Psoas muscle (tissue), 8 donors: ENCODE results near the gene PSMB10. TPM values are rescaled to one million over a fixed set of nuclear protein-coding genes. Genes with fewer than 3 reads are reported as not detected.
A peak's percentile ranks its signal among the peaks of the same experiment; 100 is the strongest.

Experiments
- ATAC-seq, 4 donors: fragments of 200-7000 bp; cut with Tn5 transposase; one replicate each; pipeline ENCODE4 v1.9.1; 2020; ENCODE audit warnings: moderate library complexity in 3 of 4, mild to moderate bottlenecking in 2 of 4
- DNase-seq, 2 donors: peaks; one replicate each; pipeline ENCODE4 v3.0.0-alpha.2; 2020
- H3K27ac ChIP-seq: fragments of 200-600 bp; one replicate; pipeline ENCODE4 v1.8.0; 2022
- H3K27me3 ChIP-seq, 3 donors: fragments of 200-600 bp in 1 of 3; one replicate each; pipeline versions ENCODE4 v1.6.1 to v1.8.0; 2013 to 2022; ENCODE audit warnings: low read length in 2 of 3, mild to moderate bottlenecking in 2 of 3, moderate library complexity in 1 of 3; ENCODE audit not compliant: insufficient read depth in 3 of 3
- H3K36me3 ChIP-seq, 2 donors: fragments of 200-600 bp in 1 of 2; one replicate each; pipeline versions ENCODE4 v1.6.1 to v1.8.0; 2013 to 2022; ENCODE audit warnings: low read depth in 1 of 2, mild to moderate bottlenecking in 1 of 2, moderate library complexity in 1 of 2; ENCODE audit not compliant: insufficient read depth in 1 of 2
- H3K4me1 ChIP-seq: fragments of 200-600 bp; one replicate; pipeline ENCODE4 v1.8.0; 2022
- H3K4me3 ChIP-seq: fragments of 200-600 bp; one replicate; pipeline ENCODE4 v1.8.0; 2022; ENCODE audit warnings: mild to moderate bottlenecking
- H3K9me3 ChIP-seq: fragments of 200-600 bp; one replicate; pipeline ENCODE4 v1.8.0; 2022
- CTCF ChIP-seq: fragments of 200-600 bp; IDR thresholded peaks from one replicate; pipeline ENCODE4 v1.8.0; 2022; ENCODE audit warnings: antibody characterized with exemption
- WGBS, 3 donors: extraction: QIAGEN DNeasy Blood & Tissue Kit; methylation state at CpG; one replicate each; pipeline versions ENCODE4 v1.1.6 to v1.1.7; 2013; 5-methylcytosine and 5-hydroxymethylcytosine counted together
- intact Hi-C, 2 donors: fragments of 100-400 bp; cut with DNase I; formaldehyde crosslinking; loops; one replicate each; pipeline versions ENCODE4 v1.11.0 to v1.14.2; 2022
- polyA plus RNA-seq, 3 donors: library from polyadenylated mRNA; stranded (reverse); fragments of 200-250 nt; gene quantifications; one replicate each; pipeline ENCODE4 v1.2.3, GENCODE V29; 2013
- total RNA-seq, 4 donors: library from RNA; stranded (reverse); fragmentation: NEBNext Ultra II Directional in 2 of 4; extraction: Animal tissue kit (Norgen Biotek cat#: 25700) in 2 of 4; gene quantifications; one replicate each; pipeline versions ENCODE4 v1.2.1 to v1.2.4, GENCODE V29; 2021 to 2023
- donor health status: healthy with polysubstance abuse.
- donor health status: DM: no; HTN: no; CAD: no; lungs with moderate emphysema.
- donor health status: Bipolar disorder and iron deficiency.
- donor health status: healthy.
- donor health status: DM: yes; HTN: yes; CAD: no.
- donor health status: DM: no; HTN: no; CAD: no.
- donor health status: DM: no; HTN: no; CAD: no.
- donor health status: DM: yes; HTN: yes; CAD: no.

The PSMB10 gene
- total and polyA plus RNA-seq, 7 donors: 27.6 to 98.6 (median 34.7) TPM

- no peak for TF ChIP-seq CTCF
- H3K4me1 ChIP-seq: peaks cover 10% of the 10 kb centered on the region
- ATAC-seq (no peak), DNase-seq (peak in 1 of 2 donors; percentile 12)
- H3K27me3 ChIP-seq: no peaks in the 10 kb centered on the region
- peaks cover 9 to 100% of the 10 kb centered on the region in 2 donors for H3K36me3 ChIP-seq
- 82 to 88% (median 84%) methylated on average over 16 of the region's 16 CpGs for WGBS, 3 donors
- no peaks in the 10 kb centered on the region for H3K9me3 ChIP-seq
- intact Hi-C loops: no loop called here
- no peak overlapping the region for H3K27ac ChIP-seq
- H3K4me3 ChIP-seq: no peak overlapping the region
These were observed 13.7 kb upstream of the PSMB10 start for GRCh38 chr16:67950335-67950843.

- no peak for DNase-seq
These were observed 13.0 kb upstream of the PSMB10 start for GRCh38 chr16:67949645-67950044.

GRCh38 chr16:67948015-67948414 is 11.4 kb upstream of the PSMB10 start:
- intact Hi-C loops: no loop called here
- no peak for TF ChIP-seq CTCF
- Histone ChIP-seq H3K4me3 (no peak overlapping the region), H3K27me3 (no peaks in the 10 kb centered on the region), H3K27ac (no peak overlapping the region), H3K36me3 (peaks cover 9 to 98% of the 10 kb centered on the region in 2 donors), H3K4me1 (peaks cover 19% of the 10 kb centered on the region), H3K9me3 (no peaks in the 10 kb centered on the region)
- no peak for DNase-seq
- no peak for ATAC-seq
- 88 to 96% (median 91%) methylated on average over 15 of the region's 15 CpGs for WGBS, 3 donors

More at GRCh38 chr16:67949645-67950044, 13.0 kb upstream of the PSMB10 start:
- intact Hi-C loops: no loop called here
- H3K4me1 ChIP-seq: peaks cover 15% of the 10 kb centered on the region
- 89 to 93% (median 91%) methylated on average over 11 of the region's 11 CpGs for WGBS, 3 donors
- H3K9me3 ChIP-seq: no peaks in the 10 kb centered on the region
- TF ChIP-seq CTCF: no peak
- H3K27ac ChIP-seq: no peak overlapping the region
- no peak for ATAC-seq
- no peaks in the 10 kb centered on the region for H3K27me3 ChIP-seq
- H3K4me3 ChIP-seq: no peak overlapping the region
- peaks cover 9 to 100% of the 10 kb centered on the region in 2 donors for H3K36me3 ChIP-seq

GRCh38 chr16:67946966-67947558 is 10.4 kb upstream of the PSMB10 start:
- WGBS, 3 donors: 87 to 91% (median 90%) methylated on average over 25 to 28 of the region's 28 CpGs
- no peak overlapping the region for H3K27ac ChIP-seq
- H3K4me1 ChIP-seq: peaks cover 18% of the 10 kb centered on the region
- ATAC-seq: no peak
- H3K4me3 ChIP-seq: no peak overlapping the region
- no peaks in the 10 kb centered on the region for H3K27me3 ChIP-seq
- no peak for DNase-seq
- peaks cover 9 to 98% of the 10 kb centered on the region in 2 donors for H3K36me3 ChIP-seq
- TF ChIP-seq CTCF: no peak
- no peaks in the 10 kb centered on the region for H3K9me3 ChIP-seq
- intact Hi-C loops: no loop called here

GRCh38 chr16:67946128-67946569 is 9.5 kb upstream of the PSMB10 start:
- Histone ChIP-seq H3K36me3 (peaks cover 9 to 98% of the 10 kb centered on the region in 2 donors), H3K9me3 (no peaks in the 10 kb centered on the region), H3K27me3 (no peaks in the 10 kb centered on the region), H3K4me3 (no peak overlapping the region), H3K4me1 (peaks cover 9% of the 10 kb centered on the region), H3K27ac (no peak overlapping the region)
- intact Hi-C loops: no loop called here
- TF ChIP-seq CTCF: no peak
- 90 to 93% (median 92%) methylated on average over 18 to 20 of the region's 20 CpGs for WGBS, 3 donors
- DNase-seq (no peak), ATAC-seq (no peak)
